Stomach (tissue), 9 donors: Measurements from ENCODE around the gene CLSTN1. TPM values are rescaled to one million over a fixed set of nuclear protein-coding genes. Genes with fewer than 3 reads are reported as not detected.
A peak's percentile ranks its signal among the peaks of the same experiment; 100 is the strongest.

Experiments used
- DNase-seq, 2 donors: peaks; one replicate each; pipeline versions ENCODE4 v3.0.0 to v3.0.0-alpha.2; 2013 to 2019
- H3K27ac ChIP-seq, 5 donors: fragments of 200-600 bp in 4 of 5; sonication (generic) in 4 of 5; one replicate each; pipeline ENCODE4 v1.5.1; 2013 to 2019; ENCODE audit warnings: mild to moderate bottlenecking in 1 of 5, moderate library complexity in 1 of 5
- H3K27me3 ChIP-seq, 3 donors: fragments of 200-600 bp; sonication (generic); one replicate each; pipeline ENCODE4 v1.5.1; 2017 to 2019; ENCODE audit warnings: mixed run types in 1 of 3
- H3K36me3 ChIP-seq, 4 donors: fragments of 200-600 bp; sonication (generic); 1 replicate in 3 of 4; 2 replicates in 1 of 4; pipeline ENCODE4 v1.5.1; 2016 to 2019
- H3K4me1 ChIP-seq, 4 donors: fragments of 200-600 bp; sonication (generic); one replicate each; pipeline ENCODE4 v1.5.1; 2016 to 2019
- H3K4me3 ChIP-seq, 4 donors: fragments of 200-600 bp; sonication (generic) in 3 of 4; one replicate each; pipeline ENCODE4 v1.5.1; 2016 to 2019; ENCODE audit warnings: mild to moderate bottlenecking in 1 of 4
- H3K9me3 ChIP-seq, 4 donors: fragments of 200-600 bp; sonication (generic); one replicate each; pipeline ENCODE4 v1.5.1; 2016 to 2019
- EP300 ChIP-seq: sonication (generic); formaldehyde crosslinking; IDR thresholded peaks from one replicate; pipeline ENCODE4 v1.6.1; 2017; ENCODE audit warnings: antibody characterized with exemption
- POLR2A ChIP-seq, 4 donors: fragments of 450-650 bp; IDR thresholded peaks; one replicate each; pipeline ENCODE4 v1.6.1; 2016; ENCODE audit warnings: antibody characterized with exemption in 4 of 4, control low read depth in 2 of 4, mild to moderate bottlenecking in 1 of 4, moderate library complexity in 1 of 4
- POLR2AphosphoS5 ChIP-seq, 3 donors: sonication (generic); formaldehyde crosslinking; IDR thresholded peaks; one replicate each; pipeline ENCODE4 v1.6.1; 2016; ENCODE audit warnings: antibody characterized with exemption in 3 of 3
- WGBS, 5 donors: extraction: QIAGEN DNeasy Blood & Tissue Kit in 3 of 5; methylation state at CpG; one replicate each; pipeline versions ENCODE4 v1.1.5 to v1.1.7; 2013 to 2018; 5-methylcytosine and 5-hydroxymethylcytosine counted together
- intact Hi-C: fragments of 100-400 bp; cut with DNase I; formaldehyde crosslinking; loops from one replicate; pipeline ENCODE4 v1.15.1; 2023; ENCODE audit warnings: low total_unique reads
- polyA plus RNA-seq, 3 donors: library from polyadenylated mRNA; stranded (reverse); fragments of 200-250 nt; gene quantifications; one replicate each; pipeline ENCODE4 v1.2.3, GENCODE V29; 2013
- total RNA-seq, 5 donors: library from RNA; depleted of rRNA; stranded (reverse); fragments of >200 nt; gene quantifications; one replicate each; pipeline versions ENCODE4 v1.1.0 to v1.2.3, GENCODE V29; 2014 to 2016
- TF ChIP-seq, protein P1 (sequence below), 7 experiments: fragments of 450-650 bp in 4 of 7; fragments of 200-600 bp in 3 of 7; sonication (generic) in 3 of 7; IDR thresholded peaks; one replicate each; pipeline ENCODE4 v1.5.1; 2016 to 2019; ENCODE audit warnings: antibody characterized with exemption in 7 of 7, control low read depth in 2 of 7, mild to moderate bottlenecking in 1 of 7
- donor health status: healthy with polysubstance abuse.
- donor health status: Bipolar disorder and iron deficiency.
- donor health status: healthy.

The CLSTN1 gene
- total and polyA plus RNA-seq, 8 donors: 10.5 to 156 (median 30.9) TPM

DNA sequence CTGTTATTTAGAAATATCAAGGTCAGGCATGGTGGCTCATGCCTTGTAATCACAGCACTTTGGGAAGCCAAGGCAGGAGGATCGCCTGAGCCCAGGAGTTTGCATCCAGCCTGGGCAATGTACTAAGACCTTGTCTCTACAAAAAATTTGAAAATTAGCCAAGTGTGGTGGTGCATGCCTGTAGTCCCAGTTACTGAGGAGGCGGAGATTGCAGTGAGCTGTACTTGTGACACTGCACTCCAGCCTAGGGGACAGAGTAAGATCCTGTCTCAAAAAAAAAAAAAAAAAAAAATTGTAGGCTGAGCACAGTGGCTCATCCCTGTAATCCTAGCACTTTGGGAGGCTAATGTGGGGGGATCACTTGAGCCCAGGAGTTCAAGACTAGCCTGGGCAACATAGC is 127.0 kb downstream of the CLSTN1 start:
- Histone ChIP-seq H3K4me3 (no peak overlapping the region), H3K36me3 (peaks cover 0 to 16% (median 11%) of the 10 kb centered on the region in 4 donors), H3K27ac (no peak overlapping the region), H3K4me1 (no peaks in the 10 kb centered on the region), H3K27me3 (no peaks in the 10 kb centered on the region), H3K9me3 (no peaks in the 10 kb centered on the region)
- 83 to 98% (median 94%) methylated on average over 2 of the region's 2 CpGs for WGBS, 5 donors
- TF ChIP-seq POLR2A (IDR thresholded peaks at IDR 0.05) (no peak), EP300 (no peak), POLR2AphosphoS5 (IDR thresholded peaks at IDR 0.05) (no peak)
- TF ChIP-seq, protein P1, sequence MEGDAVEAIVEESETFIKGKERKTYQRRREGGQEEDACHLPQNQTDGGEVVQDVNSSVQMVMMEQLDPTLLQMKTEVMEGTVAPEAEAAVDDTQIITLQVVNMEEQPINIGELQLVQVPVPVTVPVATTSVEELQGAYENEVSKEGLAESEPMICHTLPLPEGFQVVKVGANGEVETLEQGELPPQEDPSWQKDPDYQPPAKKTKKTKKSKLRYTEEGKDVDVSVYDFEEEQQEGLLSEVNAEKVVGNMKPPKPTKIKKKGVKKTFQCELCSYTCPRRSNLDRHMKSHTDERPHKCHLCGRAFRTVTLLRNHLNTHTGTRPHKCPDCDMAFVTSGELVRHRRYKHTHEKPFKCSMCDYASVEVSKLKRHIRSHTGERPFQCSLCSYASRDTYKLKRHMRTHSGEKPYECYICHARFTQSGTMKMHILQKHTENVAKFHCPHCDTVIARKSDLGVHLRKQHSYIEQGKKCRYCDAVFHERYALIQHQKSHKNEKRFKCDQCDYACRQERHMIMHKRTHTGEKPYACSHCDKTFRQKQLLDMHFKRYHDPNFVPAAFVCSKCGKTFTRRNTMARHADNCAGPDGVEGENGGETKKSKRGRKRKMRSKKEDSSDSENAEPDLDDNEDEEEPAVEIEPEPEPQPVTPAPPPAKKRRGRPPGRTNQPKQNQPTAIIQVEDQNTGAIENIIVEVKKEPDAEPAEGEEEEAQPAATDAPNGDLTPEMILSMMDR (IDR thresholded peaks at IDR 0.05): no peak
- no peak for DNase-seq
- intact Hi-C loops: no loop called here

DNA sequence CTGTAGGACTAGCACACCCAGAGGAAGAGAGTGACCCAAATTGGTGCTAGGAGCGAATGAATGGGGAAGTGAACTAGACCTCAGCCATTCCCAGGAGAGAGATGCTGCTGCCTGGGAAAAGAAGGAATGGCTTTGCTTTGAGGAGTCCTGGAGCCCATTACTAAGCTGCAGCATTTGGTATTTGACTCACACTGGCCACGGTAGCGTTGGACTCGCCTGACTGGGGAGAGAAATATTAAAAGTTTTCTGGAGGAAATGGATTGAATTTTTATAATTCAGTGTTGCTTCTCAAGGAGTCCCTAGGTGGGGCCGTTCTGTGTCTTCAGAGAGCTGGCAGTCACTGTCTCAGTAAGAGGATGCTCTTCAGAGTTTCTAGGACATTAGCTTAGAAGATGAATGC is 132.1 kb downstream of the CLSTN1 start:
- no peaks in the 10 kb centered on the region for H3K9me3 ChIP-seq
- H3K36me3 ChIP-seq: peaks cover 0 to 10% (median 5%) of the 10 kb centered on the region in 4 donors
- DNase-seq: no peak
- no peaks in the 10 kb centered on the region for H3K27me3 ChIP-seq
- intact Hi-C loops: no loop called here
- H3K4me3 ChIP-seq: no peak overlapping the region
- 79 to 88% (median 87%) methylated on average over 5 of the region's 5 CpGs for WGBS, 5 donors
- H3K4me1 ChIP-seq: peaks cover 33 to 48% (median 37%) of the 10 kb centered on the region in 4 donors
- TF ChIP-seq POLR2AphosphoS5 (IDR thresholded peaks at IDR 0.05) (no peak), POLR2A (IDR thresholded peaks at IDR 0.05) (no peak), EP300 (no peak)
- TF ChIP-seq, protein P1 (IDR thresholded peaks at IDR 0.05): no peak
- no peak overlapping the region for H3K27ac ChIP-seq

DNA sequence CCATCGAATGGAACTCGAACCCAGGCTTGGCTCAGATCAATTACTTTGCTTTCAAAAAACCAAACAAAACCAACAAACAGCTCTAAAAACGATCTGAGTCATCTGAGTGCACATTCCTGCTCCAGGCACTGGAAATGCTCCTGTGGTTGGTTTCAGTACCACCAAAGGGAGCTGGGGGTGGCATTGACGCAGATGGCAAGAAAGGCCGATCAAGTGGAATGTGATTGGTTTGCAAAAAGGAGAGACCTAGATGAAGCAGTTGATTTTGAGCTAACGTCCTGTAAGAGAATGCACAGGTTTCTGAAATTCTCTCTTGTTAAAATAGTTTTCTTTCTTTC is 132.7 kb downstream of the CLSTN1 start:
- H3K4me1 ChIP-seq: peaks cover 33 to 54% (median 38%) of the 10 kb centered on the region in 4 donors
- no peak overlapping the region for H3K27ac ChIP-seq
- 76 to 82% (median 81%) methylated on average over 6 of the region's 6 CpGs for WGBS, 5 donors
- no peak overlapping the region for H3K4me3 ChIP-seq
- no peaks in the 10 kb centered on the region for H3K9me3 ChIP-seq
- intact Hi-C loops: no loop called here
- TF ChIP-seq, protein P1 (IDR thresholded peaks at IDR 0.05): no peak
- no peak for TF ChIP-seq POLR2A (IDR thresholded peaks at IDR 0.05)
- no peak for TF ChIP-seq EP300
- peaks cover 0 to 10% (median 3%) of the 10 kb centered on the region in 4 donors for H3K36me3 ChIP-seq
- no peaks in the 10 kb centered on the region for H3K27me3 ChIP-seq
- DNase-seq: no peak

DNA sequence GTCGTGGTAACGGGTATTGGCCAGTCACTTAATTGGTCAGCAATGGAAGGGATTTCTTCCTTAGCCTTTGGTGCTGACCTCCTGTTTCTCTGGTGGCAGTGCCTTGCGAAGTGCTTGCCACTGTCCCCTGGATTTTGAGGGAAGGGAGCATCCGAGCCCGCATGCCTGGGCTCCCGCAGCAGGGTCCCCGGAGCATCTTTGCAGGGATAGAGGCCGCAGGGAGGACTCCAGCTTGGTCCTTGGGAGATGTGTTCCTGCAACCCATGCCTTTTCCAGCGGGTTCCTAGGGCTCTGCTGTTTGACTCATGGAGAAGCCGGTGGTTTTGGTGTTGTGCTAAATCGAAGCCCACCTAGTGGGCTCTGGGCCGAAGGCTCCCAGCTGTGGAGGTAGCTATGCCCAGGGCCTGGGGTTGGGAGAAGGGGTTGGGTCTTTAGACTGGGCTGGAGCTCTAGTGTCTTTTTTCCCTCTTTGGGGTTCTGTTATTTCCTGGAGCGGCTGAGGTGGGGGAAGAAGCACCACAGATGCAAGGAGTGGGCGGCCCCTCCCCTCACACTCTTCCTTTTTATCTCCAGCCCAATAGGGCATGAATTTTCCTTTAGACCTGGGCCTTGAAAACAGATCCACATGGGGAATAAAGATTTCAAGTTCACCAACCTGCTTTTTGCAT is 133.2 kb downstream of the CLSTN1 start:
- no peaks in the 10 kb centered on the region for H3K27me3 ChIP-seq
- peak overlapping the region in 3 of 5 donors; percentile 31 to 70 (median 66) for H3K27ac ChIP-seq
- peak overlapping the region; percentile 76 to 94 (median 79) for H3K4me3 ChIP-seq
- intact Hi-C loops: no loop called here
- WGBS, 5 donors: 67 to 73% (median 69%) methylated on average over 12 to 14 of the region's 14 CpGs
- no peak for DNase-seq
- H3K36me3 ChIP-seq: peaks cover 0 to 10% (median 2%) of the 10 kb centered on the region in 4 donors
- no peaks in the 10 kb centered on the region for H3K9me3 ChIP-seq
- TF ChIP-seq EP300 (no peak), POLR2AphosphoS5 (IDR thresholded peaks at IDR 0.05) (no peak), POLR2A (IDR thresholded peaks at IDR 0.05) (no peak)
- TF ChIP-seq, protein P1 (IDR thresholded peaks at IDR 0.05): no peak
- H3K4me1 ChIP-seq: peaks cover 33 to 59% (median 38%) of the 10 kb centered on the region in 4 donors
